K562 (cell line): ENCODE measurements around the gene MBNL1. TPM values are rescaled to one million over a fixed set of nuclear protein-coding genes. Genes with fewer than 3 reads are reported as not detected.

Experiments used
- ATAC-seq: fragments of 200-7000 bp; cut with Tn5 transposase; 3 replicates; pipeline ENCODE4 v1.9.1; 2020; ENCODE audit warnings: moderate library complexity
- BruUV-seq: library from RNA; stranded (reverse); fragments of 400-500 nt; replicated peaks from 2 replicates; lab custom pipeline; 2021; lab: Mats Ljungman, UMichigan
- CTCF ChIA-PET: fragments of 300-600 bp; formaldehyde crosslinking; extraction: SDS; loops from one replicate; lab custom pipeline; 2021; ENCODE audit warnings: low intra/inter-chr PET ratio; lab: Yijun Ruan, JAX
- POLR2A ChIA-PET: fragments of 300-600, 350-650 bp; sonication (Branson Sonifier 250); formaldehyde crosslinking; extraction: SDS; loops from one replicate; lab custom pipeline; 2021; ENCODE audit warnings: antibody characterized with exemption, inconsistent platforms; lab: Yijun Ruan, JAX
- DNase-seq, 4 experiments: peaks; one replicate each; pipeline versions ENCODE4 v3.0.0 to v3.0.0-alpha.2; 2011 to 2018; ENCODE audit warnings: low spot score in 3 of 4, mixed read lengths in 3 of 4; ENCODE audit errors: extremely low read depth in 1 of 4
- FAIRE-seq: peaks from 2 replicates; lab custom pipeline; 2011; peaks lifted over from hg19 to GRCh38; lab: Jason Lieb, UNC
- H2AFZ ChIP-seq: 2 replicates; pipeline ENCODE4 v1.6.0; 2011; ENCODE audit warnings: low read depth, low read length, control low read depth, inconsistent platforms
- H3K27ac ChIP-seq: fragments of 200-600 bp; 3 replicates; pipeline ENCODE4 v1.8.0; 2011; ENCODE audit warnings: low read depth, mild to moderate bottlenecking, control low read depth, inconsistent platforms, low read length, moderate library complexity, mixed read lengths; ENCODE audit errors: extremely low read depth
- H3K27me3 ChIP-seq, 2 experiments: fragments of 300-600 bp in 1 of 2; 2 replicates in 1 of 2; 3 replicates in 1 of 2; pipeline versions ENCODE4 v1.6.0 to v1.8.0; 2011; ENCODE audit warnings: inconsistent platforms in 2 of 2, low read length in 2 of 2, mild to moderate bottlenecking in 1 of 2, mixed read lengths in 1 of 2, moderate library complexity in 1 of 2; ENCODE audit not compliant: control insufficient read depth in 2 of 2, insufficient read depth in 2 of 2
- H3K36me3 ChIP-seq: fragments of 300-600 bp; 3 replicates; pipeline ENCODE4 v1.8.0; 2011; ENCODE audit warnings: mild to moderate bottlenecking, low read length, inconsistent platforms; ENCODE audit not compliant: control insufficient read depth, insufficient read depth
- H3K4me1 ChIP-seq, 2 experiments: fragments of 200-600 bp in 1 of 2; replicated peaks in 1 of 2; 2 replicates in 1 of 2; 3 replicates in 1 of 2; pipeline versions ENCODE4 v1.5.1 to v1.8.0; 2011; ENCODE audit warnings: inconsistent platforms in 2 of 2, low read length in 2 of 2, mild to moderate bottlenecking in 1 of 2, mixed read lengths in 1 of 2, moderate library complexity in 1 of 2; ENCODE audit not compliant: control insufficient read depth in 2 of 2, insufficient read depth in 2 of 2
- H3K4me2 ChIP-seq: 2 replicates; pipeline ENCODE4 v1.6.1; 2011; ENCODE audit warnings: low read length, control low read depth, inconsistent platforms, mixed read lengths; ENCODE audit not compliant: insufficient read depth
- H3K4me3 ChIP-seq: fragments of 200-600 bp; sonication (generic), shearing (Covaris generic); 2 replicates; pipeline ENCODE4 v1.5.1; 2016; ENCODE audit warnings: control low read depth, inconsistent platforms
- H3K79me2 ChIP-seq: fragments of 200-600 bp; 3 replicates; pipeline ENCODE4 v1.8.0; 2011; ENCODE audit warnings: low read length, inconsistent platforms; ENCODE audit not compliant: control insufficient read depth, insufficient read depth
- H3K9ac ChIP-seq, 2 experiments: 2 replicates each; pipeline versions ENCODE4 v1.6.0 to v1.6.1; 2011; ENCODE audit warnings: low read depth in 2 of 2, low read length in 2 of 2, control low read depth in 1 of 2, inconsistent platforms in 1 of 2, mild to moderate bottlenecking in 1 of 2, mixed read lengths in 1 of 2; ENCODE audit not compliant: insufficient read depth in 1 of 2
- H3K9me1 ChIP-seq: one replicate; pipeline ENCODE4 v1.6.0; 2011; ENCODE audit warnings: inconsistent platforms, mild to moderate bottlenecking, low read length, moderate library complexity; ENCODE audit not compliant: control insufficient read depth, insufficient read depth
- H3K9me3 ChIP-seq: replicated peaks from 2 replicates; pipeline ENCODE4 v1.5.1; 2011; ENCODE audit warnings: low read depth, low read length, inconsistent platforms; ENCODE audit not compliant: control insufficient read depth, insufficient read depth
- H4K20me1 ChIP-seq: replicated peaks from 2 replicates; pipeline ENCODE4 v1.6.1; 2011; ENCODE audit warnings: low read length, inconsistent platforms, mixed read lengths; ENCODE audit not compliant: control insufficient read depth, insufficient read depth
- ARID3B ChIP-seq: fragments of 250-450 bp; sonication (Bioruptor Pico); IDR thresholded peaks from 2 replicates; pipeline ENCODE4 v1.4.0; 2020; ENCODE audit warnings: borderline replicate concordance
- BMI1 ChIP-seq: fragments of 150-350 bp; IDR thresholded peaks from 2 replicates; pipeline ENCODE4 v1.6.1; 2014; ENCODE audit warnings: low read length
- MAZ ChIP-seq, 2 experiments: fragments of 450-650 bp in 1 of 2; sonication (generic) in 1 of 2; formaldehyde crosslinking; IDR thresholded peaks in 1 of 2; conservative IDR thresholded peaks in 1 of 2; 2 replicates each; pipeline versions ENCODE4 v1.4.0 to v1.5.0; 2020; ENCODE audit warnings: mild to moderate bottlenecking in 1 of 2, missing genetic modification reagents in 1 of 2
- MBD2 ChIP-seq: sonication (generic); IDR thresholded peaks from 2 replicates; pipeline ENCODE4 v1.6.1; 2016; ENCODE audit warnings: low read depth, borderline replicate concordance
- RBM34 ChIP-seq: fragments of 200-400 bp; formaldehyde crosslinking; IDR thresholded peaks from 2 replicates; pipeline ENCODE4 v1.6.1; 2018; ENCODE audit warnings: low read length, borderline replicate concordance; ENCODE audit not compliant: insufficient read depth
- U2AF1 ChIP-seq: fragments of 200-400 bp; formaldehyde crosslinking; optimal IDR thresholded peaks from 2 replicates; pipeline ENCODE3; 2017; ENCODE audit warnings: mild to moderate bottlenecking, low read depth, low read length, moderate library complexity
- ZBTB17 ChIP-seq: fragments of 450-650 bp; formaldehyde crosslinking; IDR thresholded peaks from 2 replicates; pipeline ENCODE4 v1.4.0; 2020; ENCODE audit warnings: mild to moderate bottlenecking
- WGBS: fragments of 100-300 bp; shearing (Covaris generic); methylation state at CpG from one replicate; pipeline ENCODE4 v1.1.6; 2016; ENCODE audit warnings: low coverage, mixed read lengths; ENCODE audit not compliant: insufficient coverage; ENCODE audit errors: missing lambda C conversion rate; 5-methylcytosine and 5-hydroxymethylcytosine counted together
- in situ Hi-C: fragments of 300-500 bp; cut with MboI; formaldehyde crosslinking; loops from 4 replicates; pipeline ENCODE4 v1.15.0; 2018; ENCODE audit warnings: inconsistent platforms, mixed read lengths
- intact Hi-C: fragments of 100-400 bp; cut with micrococcal nuclease; formaldehyde crosslinking; loops from 2 replicates; pipeline ENCODE4 v1.14.2; 2022
- polyA plus RNA-seq, 8 experiments: library from polyadenylated mRNA; depleted of rRNA in 4 of 8; stranded (reverse) in 5 of 8; unstranded in 3 of 8; fragments of >200 nt; fragmentation: Nextera tagmentation in 2 of 8; fragmentation: Illumina TruSeq in 1 of 8; extraction: Ambion mirVana in 2 of 8; extraction: Trizol in 1 of 8; gene quantifications; 2 replicates each; pipeline versions ENCODE4 v1.2.1 to v1.2.3, GENCODE V29; 2011 to 2014; ENCODE audit warnings: inconsistent platforms in 1 of 8, missing spikeins in 1 of 8
- total RNA-seq, 7 experiments: library from RNA; depleted of rRNA in 6 of 7; stranded (reverse); fragments of >200 nt in 6 of 7; fragmentation: Illumina TruSeq in 2 of 7; extraction: Trizol in 2 of 7; gene quantifications; 2 replicates each; pipeline versions ENCODE4 v1.2.1 to v1.2.3, GENCODE V29; 2011 to 2021; ENCODE audit warnings: low replicate concordance in 1 of 7

MBNL1 gene
- total and polyA plus RNA-seq, 9 of the 15 experiments (the other 6 are each of a cell fraction or from before 2014, with no cell fraction given), result 70.3 to 243 (median 220) TPM

GRCh38 chr3:152499791-152500385, 231.2 kb downstream of the MBNL1 start:
- no peak for DNase-seq
- Histone ChIP-seq H3K4me1 (no peaks in the 10 kb centered on the region; a peak in 1 of 5 replicates), H3K4me3 (no peak overlapping the region), H4K20me1 (no peaks in the 10 kb centered on the region), H3K27ac (no peak overlapping the region), H3K27me3 (no peaks in the 10 kb centered on the region), H3K9me3 (no peaks in the 10 kb centered on the region), H3K9me1 (no peaks in the 10 kb centered on the region), H3K9ac (no peak overlapping the region), H3K36me3 (no peaks in the 10 kb centered on the region), H3K4me2 (no peak overlapping the region), H3K79me2 (no peaks in the 10 kb centered on the region), H2AFZ (no peak overlapping the region)
- 16% methylated on average over 4 of the region's 4 CpGs for WGBS
- no peak for ATAC-seq
- no peak for TF ChIP-seq MBD2
- no peak for TF ChIP-seq MAZ (CRISPR knock-in tag; conservative IDR thresholded peaks at IDR 0.05 in 1 of 2, IDR thresholded peaks at IDR 0.05 in 1 of 2)
- TF ChIP-seq ZBTB17, result no peak
- TF ChIP-seq ARID3B (CRISPR knock-in tag), result no peak
- TF ChIP-seq RBM34, result no peak
- TF ChIP-seq BMI1, result no peak
- no peak for TF ChIP-seq U2AF1
- no TSS peak for BruUV-seq
- FAIRE-seq, result no peak
- ChIA-PET CTCF (interaction anchor here (0.6 kb wide), 1 partner anchor 217 kb away, joined by 3 read pairs; no protein-coding TSS in a partner anchor), POLR2A (no interaction called here)
- intact Hi-C loops, result loop anchor here (10.0 kb wide), 2 partner anchors 215 to 435 kb away; no protein-coding TSS in a partner anchor
- in situ Hi-C loops, result loop anchor here (25.0 kb wide), 1 partner anchor 1087 kb away; no protein-coding TSS in a partner anchor
